ENCODE results near the gene EIF3I. TPM values are rescaled to one million over a fixed set of nuclear protein-coding genes. Genes with fewer than 3 reads are reported as not detected.

Gene EIF3I
- total RNA-seq, 1 donor from 2014 or later, result 131 TPM

GRCh38 chr1:32201011-32201855 lies 21.0 kb upstream of the EIF3I start:
- no peaks in the 10 kb centered on the region for H3K27me3 Mint-ChIP-seq (ENCODE audit: low read depth)
- peaks cover 13% of the 10 kb centered on the region for H3K36me3 Mint-ChIP-seq (ENCODE audit: low read depth)
- peak overlapping the region; percentile 93 for H3K27ac Mint-ChIP-seq (ENCODE audit: unreplicated experiment)
- peak overlapping the region; percentile 85 for H3K4me3 Mint-ChIP-seq (ENCODE audit: unreplicated experiment)
- H3K9me3 Mint-ChIP-seq (ENCODE audit: low read depth), result no peaks in the 10 kb centered on the region
- DNase-seq (ENCODE audit: low spot score), result no peak
- TF ChIP-seq, protein P1, sequence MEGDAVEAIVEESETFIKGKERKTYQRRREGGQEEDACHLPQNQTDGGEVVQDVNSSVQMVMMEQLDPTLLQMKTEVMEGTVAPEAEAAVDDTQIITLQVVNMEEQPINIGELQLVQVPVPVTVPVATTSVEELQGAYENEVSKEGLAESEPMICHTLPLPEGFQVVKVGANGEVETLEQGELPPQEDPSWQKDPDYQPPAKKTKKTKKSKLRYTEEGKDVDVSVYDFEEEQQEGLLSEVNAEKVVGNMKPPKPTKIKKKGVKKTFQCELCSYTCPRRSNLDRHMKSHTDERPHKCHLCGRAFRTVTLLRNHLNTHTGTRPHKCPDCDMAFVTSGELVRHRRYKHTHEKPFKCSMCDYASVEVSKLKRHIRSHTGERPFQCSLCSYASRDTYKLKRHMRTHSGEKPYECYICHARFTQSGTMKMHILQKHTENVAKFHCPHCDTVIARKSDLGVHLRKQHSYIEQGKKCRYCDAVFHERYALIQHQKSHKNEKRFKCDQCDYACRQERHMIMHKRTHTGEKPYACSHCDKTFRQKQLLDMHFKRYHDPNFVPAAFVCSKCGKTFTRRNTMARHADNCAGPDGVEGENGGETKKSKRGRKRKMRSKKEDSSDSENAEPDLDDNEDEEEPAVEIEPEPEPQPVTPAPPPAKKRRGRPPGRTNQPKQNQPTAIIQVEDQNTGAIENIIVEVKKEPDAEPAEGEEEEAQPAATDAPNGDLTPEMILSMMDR (IDR thresholded peaks at IDR 0.05), result peak; percentile 55
- peaks cover 56% of the 10 kb centered on the region for H3K4me1 Mint-ChIP-seq (ENCODE audit: low read depth)

GRCh38 chr1:32204943-32205361 lies 17.3 kb upstream of the EIF3I start:
- H3K9me3 Mint-ChIP-seq (ENCODE audit: low read depth), result no peaks in the 10 kb centered on the region
- H3K4me1 Mint-ChIP-seq (ENCODE audit: low read depth), result peaks cover 32% of the 10 kb centered on the region
- H3K36me3 Mint-ChIP-seq (ENCODE audit: low read depth), result no peaks in the 10 kb centered on the region
- H3K27ac Mint-ChIP-seq (ENCODE audit: unreplicated experiment), result peak overlapping the region; percentile 22
- TF ChIP-seq, protein P1 (IDR thresholded peaks at IDR 0.05), result no peak
- peak overlapping the region; percentile 85 for H3K4me3 Mint-ChIP-seq (ENCODE audit: unreplicated experiment)
- DNase-seq (ENCODE audit: low spot score), result no peak
- H3K27me3 Mint-ChIP-seq (ENCODE audit: low read depth), result no peaks in the 10 kb centered on the region

- Mint-ChIP-seq H3K27me3 (ENCODE audit: low read depth) (no peaks in the 10 kb centered on the region), H3K27ac (ENCODE audit: unreplicated experiment) (peak within 1 kb of the TSS; percentile 63), H3K4me1 (ENCODE audit: low read depth) (peaks cover 28% of the 10 kb centered on the region), H3K9me3 (ENCODE audit: low read depth) (no peaks in the 10 kb centered on the region), H3K4me3 (ENCODE audit: unreplicated experiment) (peak within 1 kb of the TSS; percentile 85), H3K36me3 (ENCODE audit: low read depth) (no peaks in the 10 kb centered on the region)
- TF ChIP-seq, protein P1 (IDR thresholded peaks at IDR 0.05), result no peak
- no peak for DNase-seq (ENCODE audit: low spot score)
Observed at GRCh38 chr1:32205401-32206370, 16.5 kb upstream of the EIF3I start, which contains the start of gene IQCC. IQCC (plus strand) TSS chr1:32205671; CDS start chr1:32205682, 11 bp downstream.

DNA sequence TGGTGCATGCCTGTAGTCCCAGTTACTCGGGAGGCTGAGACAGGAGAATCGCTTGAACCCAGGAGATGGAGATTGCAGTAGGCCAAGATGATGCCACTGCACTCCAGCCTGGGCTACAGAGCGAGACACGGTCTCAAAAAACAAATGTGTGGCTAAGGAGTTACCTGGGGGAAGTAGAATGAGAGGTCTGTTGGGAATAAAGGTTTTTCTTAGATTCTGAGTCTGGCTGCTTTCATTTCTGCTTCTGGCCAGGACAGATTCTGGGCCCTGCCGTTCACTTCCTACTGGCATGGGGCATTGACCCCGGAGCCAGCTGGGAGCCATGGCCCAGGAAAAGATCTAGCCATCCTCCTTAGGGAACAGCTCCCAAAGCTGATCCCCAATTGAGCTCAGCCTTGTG lies 13.7 kb upstream of the EIF3I start:
- no peak for DNase-seq (ENCODE audit: low spot score)
- Mint-ChIP-seq H3K4me3 (ENCODE audit: unreplicated experiment) (no peak overlapping the region), H3K4me1 (ENCODE audit: low read depth) (peaks cover 15% of the 10 kb centered on the region), H3K9me3 (ENCODE audit: low read depth) (no peaks in the 10 kb centered on the region), H3K27me3 (ENCODE audit: low read depth) (no peaks in the 10 kb centered on the region), H3K36me3 (ENCODE audit: low read depth) (no peaks in the 10 kb centered on the region), H3K27ac (ENCODE audit: unreplicated experiment) (no peak overlapping the region)
- TF ChIP-seq, protein P1 (IDR thresholded peaks at IDR 0.05), result no peak

GRCh38 chr1:32208891-32209328 lies 13.3 kb upstream of the EIF3I start, which contains the start of gene DCDC2B:
DCDC2B (plus strand) TSS chr1:32209089; CDS start chr1:32209094, 5 bp downstream.
- Mint-ChIP-seq H3K27ac (ENCODE audit: unreplicated experiment) (no peak within 1 kb of the TSS), H3K4me1 (ENCODE audit: low read depth) (peaks cover 15% of the 10 kb centered on the region), H3K9me3 (ENCODE audit: low read depth) (no peaks in the 10 kb centered on the region), H3K36me3 (ENCODE audit: low read depth) (no peaks in the 10 kb centered on the region), H3K27me3 (ENCODE audit: low read depth) (no peaks in the 10 kb centered on the region), H3K4me3 (ENCODE audit: unreplicated experiment) (no peak within 1 kb of the TSS)
- TF ChIP-seq, protein P1 (IDR thresholded peaks at IDR 0.05), result no peak
- no peak for DNase-seq (ENCODE audit: low spot score)
